GM19452 (cell line): ENCODE measurements around the gene CACNB1.
"Not testable (repeated sequence)": the region's sequence is repeated elsewhere in the genome, so short reads cannot be mapped to it uniquely, and the experiment has no call there.

Experiments
- ATAC-seq: cut with Tn5 transposase; IDR thresholded peaks from one replicate; pipeline ENCODE4 v1.9.1; 2021; ENCODE audit not compliant: unreplicated experiment

Gene CACNB1

DNA sequence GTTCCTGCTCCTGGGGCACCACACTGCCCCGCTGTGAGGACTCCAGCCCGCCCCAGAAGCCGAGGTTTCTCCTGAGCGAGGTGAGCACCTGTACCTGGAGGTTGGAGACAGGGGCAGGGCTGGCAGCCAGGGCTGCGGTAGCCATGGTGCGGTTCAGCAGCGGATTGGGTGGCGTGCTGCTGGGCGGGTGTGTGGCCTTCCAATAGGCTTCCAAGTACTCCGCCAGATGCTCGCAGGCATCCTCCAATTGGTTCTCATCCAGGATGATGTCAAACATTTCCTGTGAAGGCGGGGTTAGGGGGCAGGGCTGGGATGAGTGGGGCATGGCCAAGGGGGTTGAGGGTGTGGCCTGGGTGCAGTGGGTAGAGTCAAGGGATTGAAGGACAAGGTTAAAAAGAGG, 20.2 kb downstream of the CACNB1 start:
- no peak for ATAC-seq

DNA sequence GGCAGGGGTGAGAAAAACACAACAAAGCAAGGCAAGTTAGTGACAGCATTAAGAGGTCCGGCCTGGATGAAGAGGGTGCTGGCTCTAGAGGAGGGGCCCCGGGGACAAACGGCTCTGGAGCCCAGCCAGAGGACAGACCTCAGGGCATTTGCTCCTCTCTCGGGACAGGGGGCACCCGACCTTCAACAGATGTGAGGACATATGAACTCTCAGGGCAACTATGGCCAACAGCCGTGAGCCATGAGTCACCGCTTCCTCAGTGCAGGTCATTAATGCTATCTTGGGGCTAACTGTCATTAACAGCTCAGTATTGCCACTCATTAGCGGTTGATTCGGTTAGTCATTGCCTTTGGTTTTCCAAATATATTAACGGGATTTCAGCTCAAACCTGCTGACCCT, 21.8 kb downstream of the CACNB1 start:
- no peak for ATAC-seq

DNA sequence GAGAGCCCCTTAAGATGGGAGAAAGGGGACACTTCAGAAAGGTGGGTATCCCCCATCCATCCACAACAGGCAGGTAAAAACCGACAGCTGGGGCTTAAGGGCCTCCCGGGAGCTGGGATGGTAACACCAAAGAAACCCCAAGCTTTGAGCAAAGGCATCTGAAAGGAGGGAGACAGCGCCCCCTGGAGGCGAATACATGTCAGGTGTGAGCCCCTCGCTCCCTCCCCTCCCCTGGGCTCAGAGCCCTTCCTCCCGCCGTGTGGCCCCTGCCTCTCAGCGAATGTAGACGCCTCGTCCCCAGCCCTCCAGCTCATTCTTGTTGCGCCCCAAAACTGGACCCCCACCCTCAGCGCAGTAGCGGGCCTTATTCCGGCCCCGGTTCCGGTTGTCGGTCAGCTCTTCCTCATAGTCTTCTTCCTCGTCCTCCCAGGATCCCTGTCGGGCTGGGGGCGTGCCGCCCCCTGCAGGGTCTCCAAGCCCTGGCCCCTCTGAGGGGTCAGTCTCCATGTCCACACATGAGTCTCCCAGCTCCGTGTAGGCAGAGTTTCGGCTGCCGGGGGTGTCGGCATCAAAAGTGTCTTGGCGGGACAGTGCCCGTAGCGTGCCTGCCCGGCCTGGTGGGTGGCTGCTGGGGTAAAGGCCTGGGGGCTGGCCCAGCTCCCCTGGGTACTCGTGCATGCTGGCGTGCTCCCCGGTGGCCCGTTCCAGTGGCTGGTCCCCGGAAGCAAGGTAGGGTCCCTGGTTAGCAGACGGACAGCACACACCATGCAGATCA, 22.4 kb downstream of the CACNB1 start:
- no peak for ATAC-seq

DNA sequence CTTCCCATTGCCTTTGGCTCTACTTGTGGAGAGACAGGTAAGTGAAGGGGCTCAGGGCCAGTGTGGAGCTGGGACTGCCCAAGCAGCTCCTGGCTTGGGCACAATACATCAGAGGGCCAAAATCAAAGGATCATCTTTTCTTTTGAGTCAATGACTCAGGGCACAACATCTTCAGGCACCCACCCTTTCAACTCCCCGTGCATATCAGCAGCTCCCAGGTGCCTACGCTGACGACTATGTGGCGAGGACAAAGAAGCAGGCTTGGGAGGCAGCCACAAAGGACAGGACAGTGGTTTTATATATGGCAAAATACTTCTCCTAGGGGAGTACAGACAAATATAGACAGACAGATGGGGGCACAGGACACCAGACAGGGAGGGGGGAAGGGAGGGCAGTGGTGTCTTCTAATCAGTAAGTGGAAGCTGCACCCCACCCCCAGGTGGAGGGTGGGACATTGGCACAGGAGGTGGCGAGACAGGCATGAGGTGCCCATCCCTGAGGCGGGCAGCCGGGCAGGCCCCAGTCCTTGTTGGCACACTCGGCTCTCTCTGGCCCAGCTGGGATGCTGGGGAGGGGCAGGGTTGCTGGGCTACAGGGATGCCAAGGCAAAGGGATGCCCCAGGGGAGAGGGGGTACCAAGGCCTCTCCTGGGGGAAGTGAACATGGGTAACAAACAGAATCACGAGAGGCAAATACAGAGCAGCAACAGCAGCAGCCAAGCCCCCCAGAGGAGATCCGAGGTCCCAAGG, 23.8 kb downstream of the CACNB1 start:
- no peak for ATAC-seq

DNA sequence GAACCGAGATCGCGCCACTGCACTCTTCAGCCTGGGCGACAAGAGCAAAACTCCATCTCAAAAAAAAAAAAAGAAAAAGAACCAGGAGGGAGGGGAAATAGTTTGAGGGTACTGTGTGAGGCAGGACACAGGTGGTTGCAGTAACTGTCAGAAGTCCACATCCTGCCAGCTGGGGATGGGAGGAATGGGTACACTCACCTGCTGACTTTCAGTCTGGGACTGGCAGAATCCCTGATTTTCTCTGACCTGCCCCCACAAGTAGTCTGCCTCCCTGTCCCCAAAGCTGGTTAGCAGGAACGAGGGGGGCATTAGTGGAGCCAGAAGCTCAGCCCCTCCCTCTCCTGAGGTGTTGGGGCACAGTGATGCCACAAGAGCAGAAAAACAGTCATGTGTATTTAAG, 24.4 kb downstream of the CACNB1 start:
- ATAC-seq, result no peak

DNA sequence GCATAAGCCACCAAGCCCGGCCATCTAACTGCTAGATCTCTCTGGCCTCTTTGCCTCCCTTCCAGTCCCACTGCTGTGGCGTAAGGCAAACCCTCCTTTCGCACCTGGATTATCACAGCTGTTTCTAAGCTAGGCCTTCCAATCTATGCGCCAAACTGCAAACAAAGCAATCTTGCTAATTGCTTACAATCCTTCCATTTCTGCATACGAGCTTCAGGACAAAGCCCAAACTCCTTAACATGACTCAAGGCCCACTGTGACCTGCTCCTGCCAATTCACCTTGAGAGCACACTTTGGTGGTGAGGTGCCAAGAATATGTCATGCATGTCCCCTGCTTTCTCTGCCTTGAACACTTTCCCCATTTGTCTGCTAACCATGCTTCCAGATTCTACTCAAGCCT, 25.5 kb downstream of the CACNB1 start:
- no peak for ATAC-seq

DNA sequence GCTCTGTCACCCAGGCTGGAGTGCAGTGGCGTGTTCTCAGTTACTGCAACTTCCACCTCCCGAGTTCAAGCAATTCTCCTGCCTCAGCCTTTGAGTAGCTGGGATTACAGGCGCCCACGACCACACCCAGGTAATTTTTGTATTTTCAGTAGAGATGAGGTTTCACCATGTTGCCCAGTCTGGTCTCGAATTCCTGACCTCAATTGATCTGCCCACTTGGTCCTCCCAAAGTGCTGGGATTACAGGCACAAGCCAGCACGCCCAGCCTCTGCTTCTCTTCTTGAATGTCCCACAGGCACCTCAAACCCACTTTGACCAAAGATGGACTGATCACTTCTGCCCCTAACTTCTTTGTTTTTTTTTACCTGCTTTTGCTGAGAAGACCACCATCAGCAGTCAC, 26.9 kb downstream of the CACNB1 start:
- no peak for ATAC-seq

DNA sequence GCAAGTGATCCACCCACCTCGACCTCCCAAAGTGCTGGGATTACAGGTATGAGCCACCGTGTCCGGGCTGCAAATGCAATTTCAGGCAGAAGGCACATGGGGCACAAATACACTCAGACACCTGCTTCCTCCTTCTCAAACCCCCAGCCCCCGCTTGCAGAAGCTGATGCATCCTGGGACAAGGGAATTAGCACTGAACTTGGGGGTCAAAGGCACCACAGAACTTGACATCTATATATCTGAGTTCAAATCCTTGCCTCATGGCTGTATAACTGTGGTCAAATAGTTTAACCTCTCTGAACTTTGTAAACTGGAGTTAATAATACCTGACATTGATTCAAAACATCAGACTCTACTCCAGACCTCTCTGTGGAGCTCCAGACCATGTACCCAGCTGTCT, 27.4 kb downstream of the CACNB1 start:
- no peak for ATAC-seq

DNA sequence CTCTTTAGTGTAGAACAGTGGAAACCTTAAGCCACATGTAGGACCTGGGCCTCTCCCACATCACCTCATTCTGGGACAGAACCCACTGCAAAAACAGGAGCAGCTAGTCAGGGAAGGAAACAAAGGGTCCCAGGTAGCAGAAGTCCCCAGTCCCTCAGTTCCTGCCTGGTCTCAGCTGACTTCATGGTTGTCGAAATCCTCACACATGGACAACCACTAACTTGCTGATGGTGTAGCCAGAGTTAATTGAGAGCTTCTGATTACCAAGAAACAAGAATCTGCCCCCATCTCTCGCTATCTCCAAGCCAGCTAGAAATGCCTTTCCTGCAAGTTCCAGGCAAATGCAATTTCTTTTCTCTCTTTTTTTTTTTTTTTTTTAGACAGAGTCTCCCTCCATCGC, 28.0 kb downstream of the CACNB1 start:
- ATAC-seq, result no peak

DNA sequence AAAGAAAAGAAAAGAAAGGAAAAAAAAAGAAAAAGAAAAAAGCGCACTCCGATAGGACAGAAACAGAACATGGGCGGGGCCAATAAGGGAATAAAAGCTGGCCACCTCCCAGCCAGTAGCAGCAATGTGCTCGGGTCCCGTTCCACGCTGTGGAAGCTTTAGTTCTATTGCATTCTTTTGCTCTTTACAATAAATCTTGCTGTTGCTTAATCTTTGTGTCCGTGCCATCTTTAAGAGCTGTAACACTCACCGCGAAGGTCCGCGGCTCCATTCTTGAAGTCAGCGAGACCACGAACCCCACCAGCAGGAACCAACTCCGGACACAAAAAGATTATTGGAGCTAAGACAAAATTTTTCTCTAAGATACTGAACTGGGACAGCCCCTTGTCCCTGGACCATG, 28.4 kb downstream of the CACNB1 start:
- ATAC-seq, result no peak

DNA sequence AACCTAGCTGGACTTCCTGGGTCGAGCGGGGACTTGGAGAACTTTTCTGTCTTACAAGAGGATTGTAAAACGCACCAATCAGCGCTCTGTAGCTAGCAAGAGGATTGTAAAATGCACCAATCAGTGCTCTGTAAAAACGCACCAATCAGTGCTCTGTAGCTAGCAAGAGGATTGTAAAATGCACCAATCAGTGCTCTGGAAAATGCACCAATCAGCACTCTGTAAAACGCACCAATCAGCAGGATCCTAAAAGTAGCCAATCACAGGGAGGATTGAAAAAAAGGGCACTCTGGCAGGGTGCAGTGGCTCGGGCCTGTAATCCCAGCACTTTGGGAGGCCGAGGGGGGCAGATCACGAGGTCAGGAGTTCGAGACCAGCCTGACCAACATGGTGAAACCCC, 29.0 kb downstream of the CACNB1 start:
- ATAC-seq, result not testable (repeated sequence)

DNA sequence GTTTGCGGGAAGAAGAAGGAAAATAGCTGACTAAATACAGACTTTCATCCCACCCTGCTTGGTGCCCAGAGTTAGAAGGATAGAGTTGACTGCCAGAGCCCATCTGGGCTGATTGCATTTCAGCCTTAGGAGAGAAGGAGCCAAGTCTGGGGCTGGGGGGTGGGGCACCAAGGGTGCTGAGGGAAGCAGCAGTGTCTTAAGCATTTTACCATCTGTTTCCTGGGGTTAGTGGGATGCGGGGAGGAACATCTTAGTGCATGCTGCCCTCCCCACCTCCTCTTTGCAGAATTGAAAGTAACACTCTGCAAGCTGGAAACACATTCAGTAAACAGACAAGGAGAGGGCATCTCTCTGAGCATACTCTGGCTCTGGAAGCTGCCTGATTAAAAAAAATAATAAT, 30.0 kb downstream of the CACNB1 start:
- no peak for ATAC-seq

DNA sequence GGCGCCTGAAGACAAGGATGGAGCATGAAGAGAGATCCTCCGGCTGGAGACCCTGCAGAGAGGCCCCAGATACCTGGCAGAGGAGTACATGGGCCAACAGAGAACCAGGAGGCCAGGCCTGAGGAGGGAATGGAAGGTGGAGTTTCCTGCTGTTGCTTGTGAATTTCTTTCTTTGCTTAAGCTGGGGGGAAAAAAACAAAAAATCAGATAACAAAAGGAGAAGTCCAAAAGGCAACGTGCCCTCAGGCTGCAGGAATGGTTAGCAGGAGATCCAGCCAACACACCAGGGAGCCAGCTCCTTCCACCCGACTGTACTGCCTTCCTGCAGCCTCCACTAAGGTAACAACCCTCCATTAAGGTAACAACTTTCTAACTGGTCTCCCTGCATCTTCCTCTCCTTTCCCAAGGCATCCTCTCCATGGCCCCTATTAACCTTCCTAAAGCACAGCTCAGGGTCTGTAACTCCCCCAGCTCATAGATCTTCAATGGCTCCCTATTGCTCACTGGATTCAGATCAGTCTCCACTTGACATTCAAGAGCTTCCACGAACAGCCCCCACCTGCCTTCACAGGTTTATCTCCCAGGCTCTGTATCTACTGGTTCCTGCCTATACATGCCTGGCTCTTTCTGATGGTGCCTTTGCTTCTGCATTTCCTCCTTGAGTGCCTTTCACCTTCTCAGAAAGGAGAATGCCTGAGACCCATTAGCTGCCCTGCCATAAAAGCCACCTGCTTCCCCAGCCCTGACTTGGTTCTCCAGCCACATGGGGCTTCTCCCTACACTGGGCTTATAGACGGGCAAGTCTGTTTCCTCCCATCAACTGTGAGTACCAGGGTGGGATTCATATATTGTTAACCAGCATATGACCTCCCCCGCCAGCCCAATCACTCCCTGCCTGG, 30.8 kb downstream of the CACNB1 start:
- no peak for ATAC-seq

DNA sequence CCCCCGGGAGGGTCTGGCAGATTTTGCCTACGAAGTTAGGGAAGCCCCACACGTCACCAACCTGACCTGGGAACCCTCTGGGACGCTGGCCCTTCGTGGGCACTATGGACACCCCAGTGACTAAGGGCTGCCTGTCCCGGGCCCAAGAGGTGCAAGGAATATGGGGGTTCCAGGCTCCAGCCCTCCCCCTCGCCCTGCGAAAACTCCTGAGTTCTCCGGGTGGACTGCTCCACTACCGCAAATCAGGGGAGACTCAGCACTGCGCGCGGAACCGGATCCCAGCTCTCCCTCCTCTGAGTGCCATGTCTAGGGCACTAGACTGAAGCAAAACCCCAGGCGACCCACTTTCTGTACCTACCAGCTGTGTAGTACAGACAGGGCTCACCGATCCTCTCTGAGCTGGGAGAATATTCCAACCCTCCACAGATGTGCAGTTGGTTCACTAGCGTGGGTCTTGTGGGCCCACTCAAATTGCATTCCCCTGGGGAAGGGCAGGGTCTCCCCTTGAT, 31.6 kb downstream of the CACNB1 start, which contains the start of gene ARL5C:
TSS of gene ARL5C (minus strand) at position 321 of the 509 bp plus-strand sequence. CDS start 401 bp downstream, outside the sequence.
- no peak for ATAC-seq

DNA sequence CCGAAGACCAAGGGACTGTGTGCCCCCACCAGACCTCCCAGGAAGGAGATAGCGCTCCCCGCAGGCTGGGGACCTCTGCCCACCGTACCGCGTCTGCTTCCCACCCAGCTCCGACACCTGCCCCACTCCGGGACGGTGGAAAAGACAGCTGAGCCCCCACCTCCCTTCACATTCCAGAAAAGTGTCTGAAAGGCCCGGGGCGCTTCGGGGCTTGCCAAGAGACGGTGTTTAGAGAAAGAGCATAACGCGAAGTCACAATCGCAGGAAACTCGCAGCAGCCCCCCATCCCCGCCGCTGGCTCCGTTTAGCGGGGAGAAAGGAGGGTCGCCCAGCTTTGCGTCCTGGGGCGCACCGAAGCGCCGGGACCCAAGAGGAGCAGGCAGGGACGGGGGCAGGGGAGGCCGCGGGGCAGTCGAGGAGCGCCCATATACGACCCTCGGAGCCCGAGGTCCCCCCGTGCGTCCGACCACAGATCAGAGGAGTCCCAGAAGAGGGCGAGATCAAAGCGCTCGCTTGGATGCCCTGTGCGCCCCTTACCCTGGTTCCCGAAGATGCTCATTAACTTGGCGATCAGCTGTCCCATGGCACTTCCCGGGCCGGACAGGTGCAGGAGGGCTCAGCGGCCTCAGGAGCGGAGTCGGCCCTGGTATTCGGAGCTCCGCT, 32.2 kb downstream of the CACNB1 start:
- ATAC-seq, result no peak

DNA sequence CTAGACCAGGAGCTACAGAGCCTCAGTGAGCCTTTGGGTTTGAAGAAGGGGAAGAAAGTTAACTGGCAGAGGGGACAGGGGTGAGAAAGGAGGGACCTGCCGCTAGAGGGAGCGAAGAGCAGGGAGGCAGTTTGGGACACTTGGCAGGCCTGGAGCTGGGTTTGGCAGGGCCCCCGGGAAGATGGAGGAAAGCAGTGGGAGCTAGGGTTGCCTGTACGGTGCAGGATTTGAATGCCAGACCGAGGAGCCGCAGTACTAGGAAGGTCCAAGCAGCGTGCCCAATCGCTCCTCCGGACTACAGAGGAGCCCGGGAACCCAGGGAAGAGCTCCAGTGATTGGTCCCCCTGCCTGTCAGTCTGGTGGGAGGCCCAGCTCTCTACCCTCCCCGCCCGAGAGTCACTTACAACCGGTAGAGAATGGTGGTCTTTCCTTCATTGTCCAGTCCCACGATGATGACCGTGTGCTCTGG, 32.8 kb downstream of the CACNB1 start:
- ATAC-seq, result peak; percentile 86

DNA sequence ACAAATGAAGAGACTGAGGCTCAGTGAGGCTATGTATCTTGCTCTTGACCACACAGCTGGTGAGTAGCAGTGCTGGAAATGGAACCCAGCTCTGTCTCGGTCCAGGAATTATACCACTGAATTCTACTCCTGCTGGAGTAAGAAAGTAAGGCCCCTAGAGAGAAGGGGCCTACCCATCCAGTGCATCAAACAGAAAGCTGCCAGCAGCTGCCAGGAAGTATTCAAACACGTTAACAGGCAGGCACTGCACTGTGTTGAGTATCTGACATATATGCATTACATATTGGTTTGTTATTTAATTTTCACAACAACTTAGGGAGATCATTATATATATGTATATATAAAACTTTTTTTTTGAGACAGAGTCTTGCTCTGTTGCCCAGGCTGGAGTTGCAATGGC, 35.5 kb downstream of the CACNB1 start:
- ATAC-seq, result no peak

DNA sequence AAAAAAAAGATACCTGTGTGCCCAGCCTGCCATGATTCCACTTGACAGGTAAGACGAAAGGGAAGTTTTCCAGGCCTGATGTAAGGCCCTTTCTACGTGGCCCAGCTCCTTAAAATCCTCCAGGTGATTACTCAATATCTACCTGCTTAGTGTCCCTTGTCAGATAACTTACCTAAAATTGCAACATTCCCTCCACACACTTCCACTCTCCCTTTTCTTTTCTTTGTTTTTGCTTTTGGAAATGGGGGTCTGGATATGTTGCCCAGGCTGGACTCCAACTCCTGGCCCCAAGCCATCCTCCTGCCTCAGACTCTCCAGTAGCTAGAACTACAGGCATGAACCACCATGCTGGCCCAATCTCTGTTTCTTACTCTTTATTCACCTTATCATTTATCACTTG, 38.8 kb downstream of the CACNB1 start:
- ATAC-seq, result no peak

DNA sequence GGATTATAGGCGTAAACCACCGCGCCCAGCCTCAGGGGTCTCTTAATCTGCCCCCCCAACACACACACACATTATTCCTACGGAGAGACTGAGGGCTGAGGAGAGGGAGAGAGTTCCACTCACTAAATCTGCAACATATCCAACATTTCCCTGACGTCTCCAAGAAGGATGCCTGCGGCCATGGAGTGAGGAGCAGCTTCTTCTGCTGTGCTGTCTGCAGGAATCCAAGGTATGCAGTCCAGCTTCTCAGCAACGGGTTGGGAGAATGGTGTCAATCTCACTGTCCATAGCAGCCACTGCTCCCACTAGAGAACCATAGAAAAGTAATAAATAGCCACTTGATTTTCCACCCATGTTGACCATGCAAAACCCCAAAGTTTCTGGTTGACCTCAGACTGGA, 41.0 kb downstream of the CACNB1 start:
- no peak for ATAC-seq

DNA sequence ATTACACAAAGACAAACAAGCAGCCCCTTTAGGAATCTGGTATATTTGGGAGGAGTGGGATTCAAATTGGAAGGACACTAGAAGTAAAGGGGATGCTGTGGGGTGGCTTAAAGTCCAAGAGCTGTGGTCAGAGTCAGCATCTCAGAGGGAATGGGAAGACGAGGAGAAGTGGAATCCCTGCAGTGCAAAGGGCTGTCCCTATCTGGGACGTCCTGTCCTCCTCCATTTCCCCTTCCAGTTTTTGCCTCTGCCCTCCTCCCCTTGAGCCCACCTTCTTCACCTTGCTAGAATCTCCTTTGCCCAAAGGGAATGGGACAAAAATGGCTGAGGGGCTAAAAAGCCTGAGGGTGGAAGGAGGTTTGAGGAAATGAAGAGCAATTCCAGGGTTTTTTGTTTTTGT, 41.8 kb downstream of the CACNB1 start:
- ATAC-seq, result no peak
